Measurements from ENCODE around the gene SCN8A.
"Not testable (repeated sequence)": the region's sequence is repeated elsewhere in the genome, so short reads cannot be mapped to it uniquely, and the experiment has no call there.

The SCN8A gene
- 0.46 to 1.4 (median 0.77) reads per million in 3 experiments for total RNA-seq

DNA sequence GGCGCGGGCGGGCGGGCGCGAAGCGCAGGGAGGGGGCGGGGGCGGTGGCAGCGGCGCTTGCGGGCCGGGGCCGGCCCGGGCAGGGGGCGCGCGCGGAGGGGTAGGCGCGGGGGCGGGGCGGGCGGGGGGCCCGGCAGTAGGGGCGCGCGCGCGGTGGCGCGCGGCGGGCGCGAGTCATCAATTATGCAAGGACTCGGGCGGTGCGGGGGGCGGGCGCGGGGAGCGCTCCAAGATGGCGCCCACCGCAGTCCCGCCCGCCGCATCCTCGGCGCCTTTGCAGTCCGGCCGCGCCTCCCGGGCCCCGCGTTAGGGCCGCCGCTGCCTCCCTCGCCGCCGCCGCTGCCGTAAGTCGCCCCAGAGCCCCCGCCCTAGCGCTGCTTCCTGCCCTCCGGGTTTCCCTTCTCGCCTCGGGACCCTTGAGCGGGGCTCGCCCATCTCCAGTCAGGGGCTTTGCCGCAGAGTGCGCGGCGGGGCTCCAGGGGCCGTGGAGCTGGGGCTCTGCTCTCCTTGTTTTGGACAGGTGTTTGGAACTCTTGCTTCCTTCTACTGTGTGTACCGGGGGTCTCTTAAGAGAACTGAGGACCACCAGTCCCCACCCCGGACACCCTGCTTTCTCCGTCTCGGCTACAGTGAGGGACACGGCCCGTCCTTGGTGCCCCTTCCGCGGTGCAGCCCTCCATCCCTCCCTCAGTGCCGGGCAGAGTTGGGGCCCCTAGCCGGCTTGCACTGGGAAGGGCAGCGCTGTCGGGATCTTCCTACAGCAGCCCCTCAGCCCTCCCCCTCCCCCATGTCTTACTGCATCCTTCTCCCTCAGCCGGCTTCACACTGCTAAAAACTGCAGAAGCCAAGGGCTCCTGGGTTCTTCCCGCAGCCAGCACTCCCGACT lies at the start of gene SCN8A:
Gene SCN8A, plus strand, starts transcription at position 218 of the 886 bp plus-strand sequence. CDS start 71,585 bp downstream, outside the sequence.
- peak; percentile 10 for DNase-seq

DNA sequence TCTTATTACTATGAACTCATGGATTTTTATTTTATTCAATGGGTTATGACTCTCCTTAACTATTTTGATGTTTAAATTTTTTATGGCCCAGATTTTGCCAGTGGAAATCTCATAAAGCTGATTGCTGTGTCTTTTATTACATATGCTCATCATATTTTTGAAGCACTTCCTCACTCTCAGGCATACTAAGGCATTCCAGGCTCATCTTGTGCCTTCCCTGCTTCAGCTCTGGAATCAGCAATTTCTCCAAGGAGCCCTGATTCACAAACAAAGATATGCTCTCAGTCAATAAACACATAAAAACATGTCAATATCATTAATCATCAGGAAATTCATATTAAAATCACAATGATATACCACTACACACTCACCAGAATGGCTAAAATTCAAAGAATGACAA lies 44.9 kb upstream of the SCN8A start:
- DNase-seq = no peak

DNA sequence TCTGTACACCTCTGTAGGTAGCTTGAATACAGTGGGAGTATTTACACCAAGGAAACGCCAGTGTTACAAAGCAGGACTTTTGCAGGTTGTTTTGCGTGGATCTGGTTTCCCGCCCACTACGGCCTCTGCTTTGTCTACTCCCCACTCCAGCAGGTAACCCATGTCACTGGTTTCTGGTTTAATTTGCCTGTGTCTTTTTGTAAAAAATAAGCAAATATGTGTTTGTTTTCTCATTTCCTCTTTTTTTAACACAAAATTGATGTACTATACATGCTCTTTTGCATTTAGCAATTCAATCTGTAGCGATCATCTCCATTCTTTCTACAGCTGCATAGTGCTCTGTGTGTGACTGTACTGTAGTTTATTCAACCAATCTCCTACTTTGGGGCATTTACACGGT lies 43.4 kb upstream of the SCN8A start:
- no peak for DNase-seq

GRCh38 chr12:51548241-51548640 lies 42.8 kb upstream of the SCN8A start:
- DNase-seq = no peak

DNA sequence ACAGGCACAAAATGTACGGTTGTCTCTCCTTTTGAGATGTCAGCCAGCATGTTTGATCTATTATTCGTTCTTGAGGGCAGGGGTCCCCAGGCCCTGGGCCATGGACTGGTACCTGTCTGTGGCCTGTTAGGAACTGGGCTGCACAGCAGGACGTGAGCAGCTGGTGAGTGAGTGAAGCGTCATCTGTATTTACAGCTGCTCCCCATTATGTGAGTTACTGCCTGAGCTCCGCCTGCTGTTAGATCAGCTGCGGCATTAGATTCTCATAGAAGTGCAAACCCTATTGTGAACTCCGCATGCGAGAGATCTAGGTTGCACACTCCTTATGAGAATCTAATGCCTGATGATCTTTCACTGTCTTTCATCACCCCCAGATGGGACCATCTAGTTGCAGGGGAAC lies 41.4 kb upstream of the SCN8A start:
- DNase-seq = no peak

- not testable (repeated sequence) for DNase-seq
These were observed 22.6 kb upstream of the SCN8A start for GRCh38 chr12:51568271-51569032.

DNA sequence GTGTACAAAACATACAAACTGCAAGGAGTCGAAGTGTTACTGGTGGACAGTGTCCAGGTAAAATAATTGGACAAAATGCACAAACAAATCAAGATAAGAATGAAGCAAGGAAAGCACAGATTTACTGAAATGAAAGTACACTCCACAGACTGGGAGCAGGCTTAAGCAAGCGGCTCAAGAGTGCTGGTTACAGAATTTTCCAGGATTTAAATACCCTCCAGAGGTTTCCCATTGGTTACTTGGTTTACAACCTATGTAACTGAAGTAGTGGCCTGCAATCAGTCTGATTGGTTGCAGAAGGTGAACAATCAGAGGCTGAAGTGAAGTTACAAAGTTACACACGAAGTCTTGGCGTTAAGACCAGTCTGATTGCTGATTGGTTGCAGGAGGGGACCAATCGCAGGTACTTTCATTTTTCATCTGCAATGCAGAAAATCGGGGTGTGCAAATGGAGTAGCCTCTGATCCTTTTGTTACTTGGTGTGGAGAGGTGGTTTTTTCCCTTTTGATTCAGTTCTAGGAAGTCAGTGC lies 11.6 kb upstream of the SCN8A start:
- DNase-seq = no peak

- no peak for DNase-seq
These were observed 2.0 kb upstream of the SCN8A start for GRCh38 chr12:51589060-51589459.

GRCh38 chr12:51589557-51590176 lies 1.4 kb upstream of the SCN8A start:
- no peak for DNase-seq

DNA sequence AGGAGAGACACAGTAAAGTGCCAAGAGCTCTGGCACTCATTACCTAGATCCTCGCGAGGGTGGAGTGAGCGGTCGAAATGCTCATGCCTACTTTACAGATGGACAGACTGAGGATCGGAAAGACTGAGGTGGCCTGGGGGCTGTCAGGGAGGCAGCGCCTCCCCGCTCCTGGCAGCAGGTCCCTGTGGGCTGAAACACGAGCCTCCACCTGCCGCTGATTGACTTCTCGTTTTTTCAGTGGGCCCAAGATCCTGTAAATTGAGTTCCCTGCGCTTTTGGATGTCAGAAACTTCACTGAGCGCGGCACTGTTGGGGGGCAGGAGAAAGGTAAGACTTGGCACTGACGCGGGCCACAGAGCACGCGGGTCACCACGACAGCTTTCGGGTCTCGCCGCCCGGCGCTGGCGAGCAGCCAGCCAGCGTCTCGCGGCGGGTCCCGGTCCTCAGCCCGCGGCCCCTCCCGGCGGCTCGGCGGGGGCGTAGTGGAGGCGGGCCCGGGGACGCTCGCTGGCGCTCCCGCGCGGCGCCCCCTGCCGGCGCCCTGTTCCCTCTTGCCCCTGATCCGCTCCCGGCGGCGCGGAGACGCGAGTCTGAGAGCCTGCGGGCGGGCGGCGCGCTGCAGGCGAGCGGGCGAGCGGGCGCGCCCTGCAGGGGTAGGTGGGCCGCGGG lies 552 bp upstream of the SCN8A start:
- peak; percentile 55 for DNase-seq

DNA sequence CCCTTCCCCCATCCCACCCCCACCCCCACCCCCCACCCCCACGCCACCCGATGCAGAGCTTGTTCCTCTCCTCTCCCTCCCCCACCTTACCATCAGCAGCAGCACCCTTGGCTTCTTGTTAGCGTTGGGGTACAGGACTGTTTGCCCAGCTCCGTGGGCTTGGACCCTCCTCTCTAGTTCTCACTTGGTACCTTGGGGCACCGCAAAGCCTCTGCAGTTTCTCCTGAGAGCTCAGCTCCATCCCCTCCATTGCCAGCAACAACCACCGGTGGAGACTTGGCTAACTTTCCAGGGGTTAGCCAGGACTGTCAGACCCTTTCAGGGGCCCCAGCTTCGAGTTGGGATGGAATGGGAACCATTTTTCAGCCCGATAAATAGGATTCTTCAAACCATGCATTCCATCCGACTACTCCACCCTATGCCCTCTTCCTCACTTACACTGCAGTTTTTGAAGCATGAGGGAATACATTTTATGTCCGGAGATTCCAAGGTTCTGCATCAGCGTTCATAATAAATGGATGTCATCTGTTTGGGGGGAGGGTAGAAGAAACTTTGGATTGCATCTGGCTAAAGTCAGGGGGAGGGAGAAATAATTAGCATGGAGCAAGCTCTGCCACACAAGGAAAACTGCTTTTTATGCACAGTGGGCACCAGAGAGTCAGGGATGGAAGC lies 1.1 kb downstream of the SCN8A start:
- no peak for DNase-seq

GRCh38 chr12:51593021-51593420 lies 2.0 kb downstream of the SCN8A start:
- no peak for DNase-seq

- DNase-seq = no peak
These were observed 2.5 kb downstream of the SCN8A start for GRCh38 chr12:51593539-51593938.

- DNase-seq = no peak
These were observed 7.1 kb downstream of the SCN8A start for GRCh38 chr12:51598156-51598555.

DNA sequence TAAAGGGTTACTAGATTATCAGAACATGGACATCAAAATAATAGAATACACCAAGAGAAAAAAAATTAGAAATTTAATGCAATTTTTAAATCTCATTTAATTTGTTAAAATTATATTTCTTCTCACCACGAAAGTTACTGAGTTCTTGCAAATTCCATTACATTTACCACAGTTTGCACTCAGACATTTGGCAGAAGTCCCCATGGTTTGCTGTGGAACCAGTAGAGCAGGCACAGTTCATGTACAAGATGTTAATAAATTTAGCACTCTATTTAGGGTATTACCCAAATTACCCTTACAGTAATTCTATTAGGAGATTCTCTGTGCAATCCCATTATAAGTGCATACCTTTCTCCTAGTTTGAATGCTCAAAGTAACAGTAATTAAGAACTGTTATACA lies 9.7 kb downstream of the SCN8A start:
- no peak for DNase-seq

- no peak for DNase-seq
These were observed 10.2 kb downstream of the SCN8A start for GRCh38 chr12:51601241-51601640.

GRCh38 chr12:51605896-51606295 lies 14.9 kb downstream of the SCN8A start:
- DNase-seq = not testable (repeated sequence)

DNA sequence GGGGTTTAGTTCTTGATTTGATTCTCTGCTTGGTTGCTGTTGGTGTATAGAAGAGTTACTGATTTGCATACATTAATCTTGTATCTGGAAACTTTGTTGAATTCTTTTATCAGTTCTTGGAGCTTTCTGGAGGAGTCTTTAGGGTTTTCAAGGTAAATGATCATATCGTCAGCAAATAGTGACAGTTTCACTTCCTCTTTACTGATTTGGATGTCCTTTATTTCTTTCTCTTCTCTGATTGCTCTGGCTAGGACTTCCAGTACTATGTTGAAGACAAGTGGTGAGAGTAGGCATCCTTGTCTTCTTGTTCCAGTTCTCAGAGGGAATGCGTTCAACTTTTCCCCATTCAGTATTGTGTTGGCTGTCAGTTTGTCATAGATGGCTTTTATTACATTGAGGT lies 16.2 kb downstream of the SCN8A start:
- not testable (repeated sequence) for DNase-seq

DNA sequence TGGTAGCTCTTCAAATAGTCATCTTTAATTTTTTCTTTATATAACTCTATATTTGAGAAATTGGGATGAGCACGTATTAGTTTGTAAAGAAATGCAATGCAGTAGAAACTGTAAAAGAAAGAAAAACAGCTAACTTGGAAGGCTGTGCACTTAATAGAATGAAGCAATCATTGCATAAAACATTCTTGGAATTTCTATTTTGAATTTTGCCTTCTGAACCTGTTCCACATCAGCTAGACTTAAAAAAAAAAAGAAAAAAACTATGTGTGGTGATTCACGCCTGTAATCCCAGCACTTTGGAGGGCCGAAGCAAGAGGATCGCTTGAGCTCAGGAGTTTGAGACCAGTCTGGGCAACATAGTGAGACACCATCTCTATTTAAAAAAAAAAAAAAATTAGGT lies 29.4 kb downstream of the SCN8A start:
- DNase-seq = no peak

DNA sequence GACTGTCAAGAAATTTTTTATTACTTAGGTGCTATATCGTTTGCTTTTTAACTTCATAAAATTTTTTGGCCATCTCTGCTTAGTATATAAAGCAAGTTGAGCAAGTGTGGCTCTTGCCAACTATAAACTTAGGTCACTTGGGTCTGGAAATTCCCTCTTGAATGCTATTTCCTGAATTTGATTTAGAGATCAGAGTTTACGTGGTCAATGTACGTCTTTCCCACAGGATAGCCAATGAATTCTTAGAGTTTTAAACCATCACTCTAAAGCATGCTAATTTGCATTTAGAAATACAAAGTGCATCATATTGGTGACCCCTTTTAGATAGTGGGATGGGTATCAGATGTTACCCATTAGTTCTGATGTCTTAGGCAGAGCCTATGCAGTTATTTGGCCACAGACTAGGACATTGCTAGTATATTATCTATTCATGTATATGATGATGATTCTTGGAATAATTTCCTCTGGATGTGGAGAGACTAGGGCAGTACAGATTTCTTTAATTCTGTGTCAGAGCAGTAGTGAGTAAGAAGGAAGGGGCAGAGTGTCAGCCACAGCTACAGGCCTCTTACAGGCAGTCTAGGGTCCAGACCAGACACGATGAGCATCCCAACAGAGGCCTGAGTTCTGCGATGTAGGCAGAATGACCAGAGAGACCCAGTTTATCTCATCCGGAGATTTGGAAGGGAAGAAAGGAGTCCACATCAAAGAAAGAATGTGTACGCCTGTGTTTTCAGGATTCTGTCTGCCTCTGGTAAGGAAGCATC lies 30.3 kb downstream of the SCN8A start:
- no peak for DNase-seq

GRCh38 chr12:51622564-51622963 lies 31.5 kb downstream of the SCN8A start:
- no peak for DNase-seq

Measured in central memory CD4-positive, alpha-beta T cell (primary cell).